B cell (primary cell): ENCODE measurements around the gene RFPL2. TPM values are rescaled to one million over a fixed set of nuclear protein-coding genes. Genes with fewer than 3 reads are reported as not detected.

Source experiments
- ATAC-seq: fragments of 200-7000 bp; cut with Tn5 transposase; one replicate; pipeline ENCODE4 v1.10.0; 2021; ENCODE audit warnings: low read depth, mild to moderate bottlenecking, moderate number of reproducible peaks, moderate library complexity
- CTCF ChIA-PET: fragments of 350-600 bp; sonication (Branson Sonifier 250); formaldehyde crosslinking; loops from one replicate; lab custom pipeline; 2021; ENCODE audit warnings: antibody characterized with exemption, inconsistent platforms; lab: Charles Lee
- POLR2A ChIA-PET: fragments of 350-600 bp; sonication (Branson Sonifier 250); formaldehyde crosslinking; loops from one replicate; lab custom pipeline; 2021; ENCODE audit warnings: antibody characterized with exemption; lab: Charles Lee
- DNase-seq: peaks from one replicate; pipeline ENCODE4 v3.0.0; 2013
- H2AFZ ChIP-seq: 2 replicates; pipeline ENCODE4 v1.6.1; 2012; ENCODE audit warnings: mild to moderate bottlenecking, low read depth, low read length; ENCODE audit not compliant: insufficient read depth, poor library complexity, severe bottlenecking
- H3K27ac ChIP-seq, 2 donors: 1 replicate in 1 of 2; 2 replicates in 1 of 2; pipeline ENCODE4 v1.5.1; 2012 to 2013; ENCODE audit warnings: low read length in 2 of 2, mild to moderate bottlenecking in 2 of 2, moderate library complexity in 1 of 2
- H3K27me3 ChIP-seq, 4 experiments: fragments of 200-600 bp in 1 of 4; sonication (generic) in 1 of 4; replicated peaks in 1 of 4; 1 replicate in 2 of 4; 2 replicates in 2 of 4; pipeline versions ENCODE4 v1.6.1 to v1.7.0; 2013 to 2016; ENCODE audit warnings: low read length in 3 of 4, mild to moderate bottlenecking in 2 of 4, mixed read lengths in 1 of 4, moderate library complexity in 1 of 4; ENCODE audit not compliant: insufficient read depth in 4 of 4, control insufficient read depth in 3 of 4; ENCODE audit errors: control extremely low read depth in 1 of 4
- H3K36me3 ChIP-seq, 2 experiments: replicated peaks in 1 of 2; 1 replicate in 1 of 2; 2 replicates in 1 of 2; pipeline versions ENCODE4 v1.6.1 to v1.7.1; 2013; ENCODE audit warnings: low read length in 1 of 2; ENCODE audit not compliant: insufficient read depth in 2 of 2, control insufficient read depth in 1 of 2; ENCODE audit errors: control extremely low read depth in 1 of 2, extremely low read depth in 1 of 2
- H3K4me1 ChIP-seq, 2 donors: fragments of 200-600 bp in 1 of 2; sonication (generic) in 1 of 2; 1 replicate in 1 of 2; 2 replicates in 1 of 2; pipeline versions ENCODE4 v1.5.1 to v1.6.1; 2013 to 2017; ENCODE audit warnings: low read length in 2 of 2; ENCODE audit not compliant: control insufficient read depth in 2 of 2, insufficient read depth in 2 of 2
- H3K4me2 ChIP-seq: replicated peaks from 2 replicates; pipeline ENCODE3; 2012; ENCODE audit warnings: mild to moderate bottlenecking, low read depth, low read length; ENCODE audit not compliant: poor library complexity, severe bottlenecking
- H3K4me3 ChIP-seq, 5 experiments: fragments of 200-600 bp in 1 of 5; sonication (generic) in 1 of 5; 1 replicate in 3 of 5; 2 replicates in 2 of 5; pipeline versions ENCODE4 v1.5.1 to v1.7.0; 2011 to 2016; ENCODE audit warnings: low read length in 4 of 5, mild to moderate bottlenecking in 4 of 5, low read depth in 2 of 5, control low read depth in 1 of 5, moderate library complexity in 1 of 5; ENCODE audit not compliant: insufficient read depth in 1 of 5; ENCODE audit errors: control extremely low read depth in 1 of 5, extremely low read depth in 1 of 5
- H3K79me2 ChIP-seq: fragments of 200-600 bp; sonication (generic); one replicate; pipeline ENCODE4 v1.6.0; 2016; ENCODE audit warnings: low read length; ENCODE audit not compliant: control insufficient read depth, insufficient read depth
- H3K9ac ChIP-seq: fragments of 200-600 bp; sonication (generic); 2 replicates; pipeline ENCODE4 v1.6.1; 2017; ENCODE audit warnings: mild to moderate bottlenecking, low read length, moderate library complexity
- H3K9me3 ChIP-seq, 3 donors: one replicate each; pipeline versions ENCODE4 v1.6.1 to v1.7.1; 2013; ENCODE audit warnings: low read length in 2 of 3; ENCODE audit not compliant: control insufficient read depth in 2 of 3, insufficient read depth in 1 of 3; ENCODE audit errors: control extremely low read depth in 1 of 3
- H4K20me1 ChIP-seq: 2 replicates; pipeline ENCODE4 v1.6.0; 2012; ENCODE audit warnings: mild to moderate bottlenecking, low read length; ENCODE audit not compliant: insufficient read depth, control insufficient read depth, poor library complexity, severe bottlenecking
- H3K27ac Mint-ChIP-seq: one replicate; pipeline ENCODE4 v1.8.0; 2021; ENCODE audit warnings: mixed read lengths
- H3K27me3 Mint-ChIP-seq: one replicate; pipeline ENCODE4 v1.8.0; 2021; ENCODE audit warnings: mixed read lengths
- H3K4me1 Mint-ChIP-seq: one replicate; pipeline ENCODE4 v1.8.0; 2021; ENCODE audit warnings: mixed read lengths
- H3K4me3 Mint-ChIP-seq: one replicate; pipeline ENCODE4 v1.8.0; 2021; ENCODE audit warnings: mixed read lengths
- H3K9me3 Mint-ChIP-seq: one replicate; pipeline ENCODE4 v1.8.0; 2022; ENCODE audit warnings: mixed read lengths; ENCODE audit not compliant: insufficient read depth
- CTCF ChIP-seq: fragments of 200-600 bp; IDR thresholded peaks from one replicate; pipeline ENCODE4 v1.8.0; 2022; ENCODE audit warnings: antibody characterized with exemption, mild to moderate bottlenecking
- EZH2 ChIP-seq: IDR thresholded peaks from 2 replicates; pipeline ENCODE4 v1.6.1; 2012; ENCODE audit warnings: borderline replicate concordance, low read depth, mild to moderate bottlenecking, moderate library complexity, low read length; ENCODE audit not compliant: insufficient read depth, poor library complexity, severe bottlenecking
- WGBS: methylation state at CpG from one replicate; pipeline ENCODE4 v1.1.5; 2013; ENCODE audit warnings: missing lambda C conversion rate; ENCODE audit not compliant: insufficient coverage; 5-methylcytosine and 5-hydroxymethylcytosine counted together
- intact Hi-C: fragments of 100-400 bp; cut with micrococcal nuclease; formaldehyde crosslinking; loops from one replicate; pipeline ENCODE4 v1.10.0; 2022
- polyA plus RNA-seq: library from polyadenylated mRNA; depleted of rRNA; stranded (reverse); fragments of >200 nt; gene quantifications from 2 replicates; pipeline ENCODE4 v1.2.3, GENCODE V29; 2012
- total RNA-seq, 2 donors: library from RNA; stranded (reverse); fragments of 120-200 nt in 1 of 2; gene quantifications; 1 replicate in 1 of 2; 2 replicates in 1 of 2; pipeline versions ENCODE4 v1.2.3 to v1.2.4, GENCODE V29; 2013 to 2022

The RFPL2 gene
- total and polyA plus RNA-seq, 2 donors (not counting 1 experiment from before 2014, with no cell fraction given) = not detected

- 92% methylated on average over 4 of the region's 8 CpGs for WGBS
- Mint-ChIP-seq H3K9me3 (no peaks in the 10 kb centered on the region), H3K4me1 (no peaks in the 10 kb centered on the region), H3K27ac (no peak overlapping the region), H3K27me3 (peaks cover 32% of the 10 kb centered on the region), H3K4me3 (no peak overlapping the region)
- H3K27ac ChIP-seq = no peak overlapping the region
- POLR2A ChIA-PET = no interaction called here
- H3K4me2 ChIP-seq = no peak overlapping the region
- H3K4me3 ChIP-seq = no peak overlapping the region
- H3K79me2 ChIP-seq = no peaks in the 10 kb centered on the region
- H3K9me3 ChIP-seq = no peaks in the 10 kb centered on the region
- H3K9ac ChIP-seq = no peak overlapping the region
- CTCF ChIA-PET = no interaction called here
- no peak for TF ChIP-seq EZH2
- TF ChIP-seq CTCF = no peak
- H3K4me1 ChIP-seq = peaks cover 0 to 3% of the 10 kb centered on the region in 2 donors
- no peaks in the 10 kb centered on the region for H3K36me3 ChIP-seq
- no peak for DNase-seq
- no peaks in the 10 kb centered on the region for H4K20me1 ChIP-seq
- no peak for ATAC-seq
- H2AFZ ChIP-seq = no peak overlapping the region
- H3K27me3 ChIP-seq = peaks cover 0 to 23% (median 3%) of the 10 kb centered on the region in 4 experiments
- intact Hi-C loops = no loop called here
Observed at GRCh38 chr22:32177221-32177765, 27.6 kb downstream of the RFPL2 start.

- POLR2A ChIA-PET = no interaction called here
- Histone ChIP-seq H3K4me1 (peaks cover 0 to 3% of the 10 kb centered on the region in 2 donors), H3K4me2 (no peak overlapping the region), H3K4me3 (no peak overlapping the region), H3K9ac (no peak overlapping the region), H3K27me3 (peaks cover 0 to 23% (median 3%) of the 10 kb centered on the region in 4 experiments), H4K20me1 (no peaks in the 10 kb centered on the region), H3K27ac (no peak overlapping the region), H3K36me3 (no peaks in the 10 kb centered on the region), H3K9me3 (no peaks in the 10 kb centered on the region), H3K79me2 (no peaks in the 10 kb centered on the region), H2AFZ (no peak overlapping the region)
- TF ChIP-seq CTCF (no peak), EZH2 (no peak)
- Mint-ChIP-seq H3K9me3 (no peaks in the 10 kb centered on the region), H3K27ac (no peak overlapping the region), H3K27me3 (peaks cover 34% of the 10 kb centered on the region), H3K4me3 (no peak overlapping the region), H3K4me1 (no peaks in the 10 kb centered on the region)
- DNase-seq = no peak
- WGBS = 10% methylated on average over 70 of the region's 73 CpGs
- CTCF ChIA-PET = no interaction called here
- ATAC-seq = no peak
- intact Hi-C loops = no loop called here
Observed at GRCh38 chr22:32175683-32176644, 28.9 kb downstream of the RFPL2 start.
